HG02798 (cell line): Measurements from ENCODE around the gene ZNF580.

ENCODE experiments used
- ATAC-seq: cut with Tn5 transposase; IDR thresholded peaks from one replicate; pipeline ENCODE4 v1.9.1; 2021; ENCODE audit warnings: mild to moderate bottlenecking; ENCODE audit not compliant: unreplicated experiment, poor library complexity

ZNF580 gene, protein sequence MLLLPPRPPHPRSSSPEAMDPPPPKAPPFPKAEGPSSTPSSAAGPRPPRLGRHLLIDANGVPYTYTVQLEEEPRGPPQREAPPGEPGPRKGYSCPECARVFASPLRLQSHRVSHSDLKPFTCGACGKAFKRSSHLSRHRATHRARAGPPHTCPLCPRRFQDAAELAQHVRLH

GRCh38 chr19:55640577-55641425 is at the start of gene ZNF580:
ZNF580 (plus strand) TSS chr19:55641002; CDS start chr19:55642509, 1,507 bp downstream.
- ATAC-seq = peak; percentile 33

GRCh38 chr19:55591555-55591954 is 49.2 kb upstream of the ZNF580 start:
- no peak for ATAC-seq

GRCh38 chr19:55592391-55593090 is 48.3 kb upstream of the ZNF580 start:
- ATAC-seq = no peak

DNA sequence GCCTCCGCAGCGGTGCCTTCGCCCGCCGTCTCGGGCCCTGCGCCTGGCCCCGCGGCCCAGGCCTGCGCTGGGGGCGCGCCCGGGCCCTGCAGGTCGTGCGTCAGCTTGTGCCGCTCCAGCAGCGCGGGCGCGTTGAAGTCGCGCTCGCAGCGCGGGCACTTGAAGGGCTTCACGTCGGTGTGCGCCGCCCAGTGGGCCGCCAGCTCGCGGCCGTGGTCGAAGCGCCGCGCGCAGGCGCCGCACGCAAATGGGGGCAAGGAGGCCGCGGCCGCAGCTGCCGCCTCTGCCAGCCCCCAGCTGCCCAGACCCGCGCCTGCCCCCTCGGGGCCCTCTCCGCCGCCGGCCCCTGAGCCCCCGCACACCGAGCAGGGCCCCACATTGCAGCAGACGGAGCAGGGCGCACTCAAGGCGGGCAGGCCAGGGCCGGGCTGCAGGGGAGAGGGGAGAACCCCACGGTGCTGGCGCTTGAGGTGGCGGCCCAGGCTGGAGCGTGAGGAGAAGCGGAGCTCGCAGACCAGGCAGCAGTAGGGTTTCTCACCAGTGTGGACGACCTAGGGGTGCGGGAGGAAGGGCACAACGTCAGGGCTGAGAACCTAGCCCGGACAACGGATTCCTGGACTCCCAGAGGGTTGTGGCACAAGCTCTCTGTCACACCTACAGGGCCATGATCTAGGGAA is 47.6 kb upstream of the ZNF580 start:
- ATAC-seq = no peak

DNA sequence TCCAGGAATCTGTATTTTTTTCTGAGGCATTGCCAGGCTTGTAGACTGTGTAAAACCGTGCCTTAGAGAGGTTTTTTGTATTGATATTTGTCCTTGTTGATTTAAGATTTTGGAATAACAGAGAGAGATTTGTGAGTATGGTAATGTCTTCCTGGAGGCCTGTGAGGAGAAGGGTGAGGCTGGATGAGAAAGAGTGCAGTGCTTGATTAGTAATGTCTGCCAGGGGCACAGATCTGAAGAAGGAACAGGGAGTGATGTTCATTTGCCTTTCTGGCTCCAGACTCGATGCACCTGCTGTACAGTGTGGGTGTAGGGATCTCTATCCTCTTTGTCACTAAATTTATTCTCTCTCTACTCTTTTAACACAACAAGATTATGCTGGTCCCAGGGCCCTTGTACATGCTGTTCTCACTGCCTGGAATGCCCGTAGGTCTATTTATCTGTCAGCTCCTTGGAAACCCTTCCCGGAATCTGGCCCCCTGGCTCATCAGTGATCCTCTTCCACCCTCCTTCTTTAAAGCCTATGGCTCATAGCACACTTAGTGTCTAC is 45.7 kb upstream of the ZNF580 start:
- ATAC-seq = no peak

DNA sequence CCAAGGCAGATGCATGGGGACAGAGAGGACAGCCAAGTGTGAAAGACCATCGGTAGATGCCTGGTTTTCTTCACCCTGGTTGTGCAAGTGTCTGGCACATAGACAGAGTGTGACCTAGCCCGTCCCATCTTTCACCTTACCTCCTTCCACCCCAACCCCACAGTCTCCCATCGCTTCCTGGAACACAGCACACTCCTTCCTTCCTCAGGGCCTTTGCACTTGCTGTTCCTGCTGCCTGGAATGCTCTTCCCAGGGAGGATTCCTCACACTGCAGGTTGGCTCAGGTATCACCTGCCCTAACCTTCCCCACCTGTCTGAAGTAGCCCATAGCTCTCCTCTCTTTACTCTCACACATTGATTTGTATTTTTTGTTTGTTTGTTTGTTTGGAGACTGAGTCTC is 44.5 kb upstream of the ZNF580 start:
- no peak for ATAC-seq

DNA sequence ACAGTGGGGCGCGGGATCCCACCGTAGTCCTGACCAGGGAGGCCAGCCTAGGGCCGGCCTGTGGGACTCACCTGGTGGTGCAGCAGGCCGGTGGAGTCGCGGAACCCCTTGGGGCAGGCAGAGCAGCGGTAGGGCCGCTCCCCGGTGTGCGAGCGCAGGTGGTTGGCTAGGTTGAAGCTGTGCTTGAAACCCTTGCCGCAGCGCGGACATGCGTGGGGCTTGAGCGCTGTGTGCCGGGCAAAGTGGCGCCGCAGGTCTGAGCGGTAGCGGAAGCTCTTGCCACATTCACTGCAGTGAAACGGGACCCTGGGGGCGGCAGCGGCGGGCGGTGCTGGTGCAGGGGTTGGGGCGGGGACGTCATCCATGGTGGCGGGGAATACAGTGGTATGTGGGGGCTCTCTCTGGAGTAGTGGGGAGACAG is 43.3 kb upstream of the ZNF580 start:
- no peak for ATAC-seq

- ATAC-seq = no peak
Measured at GRCh38 chr19:55598034-55598433, 42.8 kb upstream of the ZNF580 start.

DNA sequence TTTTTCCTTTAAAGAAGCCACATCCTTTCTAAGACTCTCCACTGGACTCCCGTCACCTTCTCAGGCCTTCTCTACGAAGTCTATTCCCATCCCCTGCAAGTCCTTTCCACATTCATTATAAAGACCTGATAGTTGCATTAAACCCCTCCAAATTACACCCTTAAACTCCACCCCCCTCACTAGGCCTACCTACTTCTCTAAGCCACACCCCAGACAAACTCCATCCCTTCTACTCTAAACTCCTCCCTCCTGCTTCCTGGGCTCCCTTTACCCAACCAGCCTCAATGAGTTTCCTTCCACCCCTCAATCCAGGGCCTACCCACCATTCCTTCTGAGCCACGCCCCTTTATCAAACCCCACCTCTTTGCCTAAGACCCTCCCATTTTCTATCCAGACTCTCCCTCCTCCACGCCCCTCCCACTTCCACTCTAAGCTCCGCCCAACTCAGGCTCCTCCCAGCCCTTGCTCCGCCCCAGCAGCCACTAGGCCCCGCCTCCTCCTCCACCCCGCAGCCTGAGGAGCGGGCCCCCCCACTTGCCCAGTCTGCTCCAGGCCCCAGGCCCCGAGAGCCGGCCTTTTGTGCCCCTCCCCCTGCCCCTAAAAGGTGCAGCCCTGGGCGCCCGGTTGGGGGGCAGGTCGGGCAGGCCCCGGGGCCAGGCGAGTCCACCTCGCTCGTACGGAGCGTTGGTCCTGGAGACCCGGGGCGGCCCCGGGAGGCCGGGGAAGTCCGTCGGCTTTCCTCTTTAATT is 41.9 kb upstream of the ZNF580 start:
- peak; percentile 49 for ATAC-seq

GRCh38 chr19:55599468-55599841 is 41.3 kb upstream of the ZNF580 start, which contains the start of gene FIZ1:
FIZ1 (minus strand) TSS chr19:55599517; CDS start chr19:55597865, 1,652 bp downstream.
- peak; percentile 61 for ATAC-seq

GRCh38 chr19:55599842-55600661 is 40.8 kb upstream of the ZNF580 start, which contains the start of gene ZNF524:
ZNF524 (plus strand) TSS chr19:55600288; CDS start chr19:55602113, 1,825 bp downstream.
- ATAC-seq = peak; percentile 60

DNA sequence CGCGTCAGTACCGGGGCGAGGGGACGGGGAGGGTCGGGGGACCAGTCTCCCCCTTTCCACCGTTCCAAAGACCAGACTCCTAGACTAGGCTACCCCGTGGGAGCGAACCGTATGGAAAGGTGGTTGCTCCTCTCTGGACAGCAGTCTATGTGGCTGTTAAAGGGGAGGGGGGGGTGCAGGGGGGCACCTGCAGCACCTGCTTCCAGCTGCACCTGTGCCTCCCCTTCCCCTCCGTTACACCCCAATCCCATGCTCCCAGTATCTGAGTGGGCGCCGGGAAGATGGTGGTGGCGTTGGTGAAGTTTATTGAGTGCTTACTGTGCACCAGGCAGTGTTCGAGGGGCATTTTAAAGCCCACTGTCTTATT is 40.2 kb upstream of the ZNF580 start:
- ATAC-seq = no peak

DNA sequence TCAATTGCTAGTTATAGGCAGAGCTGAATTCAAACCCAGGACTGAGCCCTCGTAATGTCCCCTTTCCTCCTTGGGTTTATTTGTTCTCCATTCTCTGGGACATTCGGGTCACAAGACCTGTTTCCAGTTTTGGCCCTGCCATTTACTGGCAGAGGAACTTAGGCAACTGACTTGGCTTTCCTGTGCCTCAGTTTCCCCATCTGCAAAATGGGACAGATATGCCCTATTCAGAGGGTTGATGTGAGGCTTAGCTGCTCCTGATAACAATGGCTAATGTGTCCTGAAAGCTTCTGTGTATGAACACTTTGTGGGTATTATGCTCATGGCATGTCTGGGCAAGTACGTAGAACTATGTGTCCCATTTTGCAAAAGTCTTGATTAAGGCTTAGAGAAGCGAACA is 39.7 kb upstream of the ZNF580 start:
- no peak for ATAC-seq

DNA sequence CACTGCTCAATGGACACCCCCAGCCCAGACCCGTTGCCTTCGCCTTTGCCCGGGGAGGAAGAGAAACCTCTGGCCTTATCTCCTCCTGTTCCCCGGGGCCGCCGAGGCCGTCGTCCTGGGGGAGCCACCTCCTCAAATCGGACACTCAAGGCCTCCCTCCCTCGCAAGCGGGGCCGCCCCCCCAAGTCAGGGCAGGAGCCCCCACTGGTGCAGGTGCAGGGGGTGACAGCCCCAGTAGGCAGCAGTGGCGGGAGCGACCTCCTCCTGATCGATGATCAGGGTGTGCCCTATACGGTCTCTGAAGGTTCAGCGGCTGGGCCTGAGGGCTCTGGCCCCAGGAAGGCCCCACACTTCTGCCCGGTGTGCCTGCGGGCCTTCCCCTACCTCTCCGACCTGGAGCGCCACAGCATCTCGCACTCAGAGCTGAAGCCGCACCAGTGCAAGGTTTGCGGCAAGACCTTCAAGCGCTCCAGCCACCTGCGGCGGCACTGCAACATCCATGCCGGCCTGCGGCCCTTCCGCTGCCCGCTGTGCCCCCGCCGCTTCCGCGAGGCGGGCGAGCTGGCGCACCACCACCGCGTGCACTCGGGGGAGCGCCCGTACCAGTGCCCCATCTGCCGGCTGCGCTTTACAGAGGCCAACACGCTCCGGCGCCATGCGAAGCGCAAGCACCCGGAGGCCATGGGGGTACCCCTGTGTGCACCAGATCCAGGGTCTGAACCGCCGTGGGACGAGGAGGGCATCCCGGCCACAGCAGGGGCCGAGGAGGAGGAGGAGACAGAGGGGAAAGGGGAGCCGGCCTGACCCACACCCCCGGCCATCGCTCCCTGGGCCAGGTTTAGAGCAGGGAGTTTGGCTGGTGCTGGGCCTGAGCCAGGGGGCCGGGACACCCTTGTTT is 38.4 kb upstream of the ZNF580 start:
- no peak for ATAC-seq

- no peak for ATAC-seq
Measured at GRCh38 chr19:55603115-55603514, 37.7 kb upstream of the ZNF580 start.

DNA sequence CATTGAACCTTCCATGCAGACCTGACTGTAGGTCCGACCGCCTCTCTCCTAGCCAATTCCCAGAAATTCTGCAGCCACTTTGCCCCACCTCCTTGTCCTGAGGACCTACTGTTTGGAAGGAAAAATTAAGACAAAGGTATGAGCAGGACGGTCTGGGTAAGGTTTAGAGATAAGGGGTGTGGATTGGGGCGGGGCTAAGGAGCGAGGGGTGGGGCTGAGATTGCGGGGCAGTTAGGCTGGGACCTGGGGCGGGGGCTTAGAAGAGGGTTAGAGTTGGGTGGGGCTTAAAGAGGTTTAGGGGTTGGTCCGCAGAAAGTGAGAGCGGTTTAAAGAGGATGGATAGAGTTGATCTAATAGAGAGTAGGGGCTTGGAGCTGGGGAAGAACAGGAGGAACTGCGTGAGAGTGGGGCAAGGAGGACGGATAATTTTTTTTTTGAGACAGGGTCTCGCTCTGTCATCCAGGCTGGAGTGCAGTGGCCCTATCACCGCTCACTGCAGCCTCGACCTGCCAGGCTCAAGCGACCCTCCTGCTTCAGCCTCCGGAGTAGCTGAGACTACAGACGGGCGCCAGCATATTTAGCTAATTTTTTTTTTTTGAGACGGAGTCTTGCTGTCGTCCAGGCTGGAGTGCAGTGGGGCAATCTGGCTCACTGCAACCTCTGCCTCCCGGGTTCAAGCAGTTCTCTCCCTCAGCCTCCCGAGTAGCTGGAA is 37.1 kb upstream of the ZNF580 start:
- ATAC-seq = no peak

- peak; percentile 82 for ATAC-seq
Measured at GRCh38 chr19:55605207-55605636, 35.6 kb upstream of the ZNF580 start.
